A549 (cell line): ENCODE measurements around the gene ELFN1.

Source experiments
- CEBPB ChIP-seq, 2 experiments: fragments of >200 bp in 1 of 2; sonication (Bioruptor Twin) in 1 of 2; formaldehyde crosslinking in 1 of 2; IDR thresholded peaks; 2 replicates each; pipeline ENCODE4 v1.6.1; 2012 to 2016
- CHD2 ChIP-seq: fragments of 150-350 bp; IDR thresholded peaks from 2 replicates; pipeline ENCODE4 v1.6.1; 2014; ENCODE audit warnings: low read length; ENCODE audit not compliant: partially characterized antibody
- EP300 ChIP-seq, 2 experiments: fragments of >200 bp; sonication (Bioruptor Twin); formaldehyde crosslinking; IDR thresholded peaks; 2 replicates in 1 of 2; 3 replicates in 1 of 2; pipeline ENCODE4 v1.6.1; 2016 to 2017
- GATA3 ChIP-seq: IDR thresholded peaks from 2 replicates; pipeline ENCODE4 v1.6.1; 2012; ENCODE audit warnings: borderline replicate concordance
- MAFK ChIP-seq: fragments of 450-650 bp; IDR thresholded peaks from 2 replicates; pipeline ENCODE4 v1.6.1; 2014; ENCODE audit not compliant: partially characterized antibody
- POLR2A ChIP-seq: IDR thresholded peaks from 2 replicates; pipeline ENCODE4 v1.6.1; 2012; ENCODE audit warnings: mild to moderate bottlenecking, low read length
- TF ChIP-seq, protein P1 (sequence below): fragments of >200 bp; sonication (Bioruptor Twin); formaldehyde crosslinking; IDR thresholded peaks from 3 replicates; pipeline ENCODE4 v1.5.1; 2016
- TF ChIP-seq, protein P2 (sequence below): fragments of 200-600 bp; sonication (generic); IDR thresholded peaks from 2 replicates; pipeline ENCODE4 v1.6.1; 2016; ENCODE audit warnings: antibody characterized with exemption, mild to moderate bottlenecking, moderate library complexity

DNA sequence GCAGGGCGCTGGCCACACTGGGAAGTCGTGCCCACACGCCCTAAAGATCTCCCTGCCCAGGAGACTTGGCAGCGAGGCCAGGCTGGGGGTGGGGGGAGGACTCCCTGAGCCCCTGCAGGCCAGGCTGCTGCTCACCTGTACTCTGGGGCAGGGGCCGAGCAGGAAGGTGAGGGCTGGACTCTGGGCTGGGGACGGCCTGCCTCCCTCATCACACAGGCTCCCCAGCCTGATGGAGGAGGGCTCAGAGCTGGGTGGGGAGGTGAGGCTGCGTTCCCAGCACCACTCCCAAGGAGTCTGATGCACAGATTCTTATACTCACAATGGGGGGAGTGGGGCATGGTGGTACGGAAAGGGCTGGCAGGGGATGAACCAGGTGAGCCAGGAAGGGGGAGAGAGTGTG lies 71.2 kb downstream of the ELFN1 start:
- TF ChIP-seq EP300 (IDR thresholded peaks at IDR 0.05) (no peak), CHD2 (no peak), MAFK (no peak), CEBPB (IDR thresholded peaks at IDR 0.05) (no peak), POLR2A (no peak), GATA3 (no peak)
- TF ChIP-seq, protein P1, sequence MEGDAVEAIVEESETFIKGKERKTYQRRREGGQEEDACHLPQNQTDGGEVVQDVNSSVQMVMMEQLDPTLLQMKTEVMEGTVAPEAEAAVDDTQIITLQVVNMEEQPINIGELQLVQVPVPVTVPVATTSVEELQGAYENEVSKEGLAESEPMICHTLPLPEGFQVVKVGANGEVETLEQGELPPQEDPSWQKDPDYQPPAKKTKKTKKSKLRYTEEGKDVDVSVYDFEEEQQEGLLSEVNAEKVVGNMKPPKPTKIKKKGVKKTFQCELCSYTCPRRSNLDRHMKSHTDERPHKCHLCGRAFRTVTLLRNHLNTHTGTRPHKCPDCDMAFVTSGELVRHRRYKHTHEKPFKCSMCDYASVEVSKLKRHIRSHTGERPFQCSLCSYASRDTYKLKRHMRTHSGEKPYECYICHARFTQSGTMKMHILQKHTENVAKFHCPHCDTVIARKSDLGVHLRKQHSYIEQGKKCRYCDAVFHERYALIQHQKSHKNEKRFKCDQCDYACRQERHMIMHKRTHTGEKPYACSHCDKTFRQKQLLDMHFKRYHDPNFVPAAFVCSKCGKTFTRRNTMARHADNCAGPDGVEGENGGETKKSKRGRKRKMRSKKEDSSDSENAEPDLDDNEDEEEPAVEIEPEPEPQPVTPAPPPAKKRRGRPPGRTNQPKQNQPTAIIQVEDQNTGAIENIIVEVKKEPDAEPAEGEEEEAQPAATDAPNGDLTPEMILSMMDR, result no peak
- TF ChIP-seq, protein P2, sequence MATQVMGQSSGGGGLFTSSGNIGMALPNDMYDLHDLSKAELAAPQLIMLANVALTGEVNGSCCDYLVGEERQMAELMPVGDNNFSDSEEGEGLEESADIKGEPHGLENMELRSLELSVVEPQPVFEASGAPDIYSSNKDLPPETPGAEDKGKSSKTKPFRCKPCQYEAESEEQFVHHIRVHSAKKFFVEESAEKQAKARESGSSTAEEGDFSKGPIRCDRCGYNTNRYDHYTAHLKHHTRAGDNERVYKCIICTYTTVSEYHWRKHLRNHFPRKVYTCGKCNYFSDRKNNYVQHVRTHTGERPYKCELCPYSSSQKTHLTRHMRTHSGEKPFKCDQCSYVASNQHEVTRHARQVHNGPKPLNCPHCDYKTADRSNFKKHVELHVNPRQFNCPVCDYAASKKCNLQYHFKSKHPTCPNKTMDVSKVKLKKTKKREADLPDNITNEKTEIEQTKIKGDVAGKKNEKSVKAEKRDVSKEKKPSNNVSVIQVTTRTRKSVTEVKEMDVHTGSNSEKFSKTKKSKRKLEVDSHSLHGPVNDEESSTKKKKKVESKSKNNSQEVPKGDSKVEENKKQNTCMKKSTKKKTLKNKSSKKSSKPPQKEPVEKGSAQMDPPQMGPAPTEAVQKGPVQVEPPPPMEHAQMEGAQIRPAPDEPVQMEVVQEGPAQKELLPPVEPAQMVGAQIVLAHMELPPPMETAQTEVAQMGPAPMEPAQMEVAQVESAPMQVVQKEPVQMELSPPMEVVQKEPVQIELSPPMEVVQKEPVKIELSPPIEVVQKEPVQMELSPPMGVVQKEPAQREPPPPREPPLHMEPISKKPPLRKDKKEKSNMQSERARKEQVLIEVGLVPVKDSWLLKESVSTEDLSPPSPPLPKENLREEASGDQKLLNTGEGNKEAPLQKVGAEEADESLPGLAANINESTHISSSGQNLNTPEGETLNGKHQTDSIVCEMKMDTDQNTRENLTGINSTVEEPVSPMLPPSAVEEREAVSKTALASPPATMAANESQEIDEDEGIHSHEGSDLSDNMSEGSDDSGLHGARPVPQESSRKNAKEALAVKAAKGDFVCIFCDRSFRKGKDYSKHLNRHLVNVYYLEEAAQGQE, result no peak
